Pulmonary artery endothelial cell (primary cell): ENCODE measurements around the gene RFNG. TPM values are rescaled to one million over a fixed set of nuclear protein-coding genes. Genes with fewer than 3 reads are reported as not detected.

Source experiments
- DNase-seq: peaks from one replicate; pipeline ENCODE4 v3.0.0-alpha.2; 2011; ENCODE audit warnings: low read depth, low spot score
- total RNA-seq: library from RNA; depleted of rRNA; stranded (reverse); fragments of >200 nt; gene quantifications from 2 replicates; pipeline ENCODE4 v1.2.3, GENCODE V29; 2014

Gene RFNG
- total RNA-seq, 1 donor from 2014 or later, result 29.9 TPM

DNA sequence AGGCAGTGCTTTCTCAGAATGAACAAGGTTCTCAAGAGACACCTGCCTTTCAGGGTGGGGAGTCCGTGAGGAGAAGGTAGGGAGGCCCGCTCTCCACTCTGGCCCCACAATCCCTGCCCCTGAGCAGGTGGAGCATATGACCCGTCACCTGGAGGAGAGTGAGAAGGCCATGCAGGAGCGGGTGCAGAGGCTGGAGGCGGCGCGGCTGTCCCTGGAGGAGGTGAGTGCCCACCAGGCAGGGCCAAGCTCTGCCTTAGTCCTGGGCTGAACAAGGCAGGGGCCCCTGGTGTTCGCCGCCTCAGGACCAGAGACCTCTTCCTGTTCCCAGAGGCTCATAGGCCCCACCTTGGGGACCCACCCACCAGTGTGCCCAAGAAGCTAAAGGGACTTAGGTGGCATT lies 22.6 kb downstream of the RFNG start:
- no peak for DNase-seq

DNA sequence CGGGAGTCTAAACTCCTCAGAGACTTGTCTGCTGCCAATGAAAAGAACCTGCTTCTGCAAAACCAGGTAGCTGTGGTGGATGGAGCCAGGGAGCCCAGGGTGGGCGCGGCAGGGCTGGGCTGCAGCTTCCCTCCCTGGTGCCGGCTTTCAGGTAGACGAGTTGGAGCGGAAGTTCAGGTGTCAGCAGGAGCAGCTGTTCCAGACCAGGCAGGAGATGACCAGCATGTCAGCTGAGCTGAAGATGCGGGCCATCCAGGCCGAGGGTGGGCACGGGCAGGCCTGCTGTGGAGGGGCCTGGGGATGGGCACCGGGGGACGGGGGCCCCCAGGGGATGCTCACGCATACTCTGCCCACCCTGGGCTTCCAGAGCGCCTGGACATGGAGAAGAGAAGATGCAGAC lies 23.4 kb downstream of the RFNG start:
- DNase-seq, result no peak

DNA sequence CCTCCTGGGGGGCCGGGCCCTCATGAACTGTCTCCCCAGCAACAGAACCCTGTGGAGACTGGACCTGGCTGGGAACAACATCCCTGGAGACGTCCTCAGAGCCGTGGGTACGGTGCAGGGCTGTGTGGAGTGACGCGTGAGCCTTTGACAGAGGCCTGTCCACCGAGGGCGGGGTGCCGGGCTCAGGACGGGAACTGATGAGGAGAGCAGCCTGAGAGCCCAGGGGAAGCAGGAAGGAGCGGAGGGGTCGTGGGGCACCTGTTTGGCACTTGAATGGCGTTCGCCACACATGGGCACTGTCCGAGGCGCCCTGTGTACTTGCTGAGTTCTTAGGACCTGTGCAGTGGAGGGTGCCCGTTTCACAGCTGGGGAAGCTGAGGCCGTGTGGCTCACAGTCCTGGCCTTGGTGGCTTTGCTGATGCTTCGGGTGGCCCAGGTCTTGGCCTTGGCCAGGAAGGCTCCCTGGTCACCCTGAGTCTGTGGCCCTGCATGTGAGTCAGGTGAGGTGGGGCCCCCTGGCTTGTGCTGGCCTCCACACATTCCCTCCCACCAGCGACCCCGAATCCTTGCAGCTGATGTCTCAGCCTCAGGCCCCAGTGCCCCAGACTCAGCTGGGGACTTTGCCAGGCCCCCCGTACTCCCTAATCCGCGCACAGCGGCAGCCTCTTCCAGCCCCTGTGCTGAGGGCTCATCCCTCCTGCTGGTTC lies 26.1 kb downstream of the RFNG start:
- DNase-seq, result no peak

DNA sequence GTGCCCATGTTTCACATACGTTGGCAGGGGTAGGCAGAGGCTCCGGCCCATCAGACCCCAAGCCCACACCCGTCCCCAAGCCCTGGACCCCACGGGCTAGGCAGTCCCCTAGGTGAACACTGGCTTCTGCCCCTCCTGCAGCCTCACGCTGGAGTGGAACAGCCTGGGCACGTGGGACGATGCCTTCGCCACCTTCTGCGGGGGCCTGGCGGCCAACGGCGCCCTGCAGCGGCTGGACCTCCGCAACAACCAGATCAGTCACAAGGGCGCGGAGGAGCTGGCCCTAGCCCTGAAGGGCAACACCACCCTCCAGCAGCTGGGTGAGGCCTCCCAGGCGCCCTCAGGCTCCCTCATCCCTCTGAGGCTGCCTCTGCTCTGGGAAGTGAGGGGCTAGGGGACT lies 26.8 kb downstream of the RFNG start:
- no peak for DNase-seq

DNA sequence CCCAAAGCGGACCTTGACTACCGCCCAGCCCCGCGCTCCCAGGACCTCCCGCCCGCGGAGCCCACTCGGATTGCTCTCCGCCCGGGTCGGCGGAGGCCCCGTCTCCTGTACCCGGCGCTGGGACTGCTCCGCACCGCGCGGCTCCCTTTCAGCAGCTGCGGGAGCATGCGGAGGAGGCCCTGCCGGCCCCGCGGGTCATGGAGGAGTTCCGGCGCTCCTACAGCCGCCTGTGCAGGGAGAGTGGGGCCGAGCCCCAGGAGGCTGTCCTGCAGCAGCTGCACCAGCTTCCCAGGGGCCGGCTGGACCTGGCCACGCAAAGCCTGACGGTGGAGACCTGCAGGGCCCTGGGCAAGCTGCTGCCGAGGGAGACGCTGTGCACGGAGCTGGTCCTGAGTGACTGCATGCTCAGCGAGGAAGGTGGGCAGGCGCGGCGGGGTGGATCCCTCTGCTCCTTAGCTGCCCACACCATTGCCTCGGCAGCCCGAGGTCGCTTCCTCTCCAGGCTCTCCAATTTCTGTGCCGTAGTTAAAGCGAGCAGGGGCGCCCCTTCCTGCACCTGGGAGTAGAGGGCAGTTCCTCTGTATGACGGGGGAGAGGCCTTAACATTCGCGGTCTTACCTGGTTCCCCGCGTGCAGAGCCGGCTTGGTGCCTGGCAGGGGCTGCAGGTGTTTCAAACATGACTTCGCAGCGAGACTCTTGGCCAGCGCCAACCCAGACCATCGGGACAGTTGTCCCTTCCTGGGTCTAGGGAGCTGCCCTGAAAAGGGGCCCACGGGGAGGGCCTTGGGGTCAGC lies 28.0 kb downstream of the RFNG start:
- DNase-seq, result no peak

DNA sequence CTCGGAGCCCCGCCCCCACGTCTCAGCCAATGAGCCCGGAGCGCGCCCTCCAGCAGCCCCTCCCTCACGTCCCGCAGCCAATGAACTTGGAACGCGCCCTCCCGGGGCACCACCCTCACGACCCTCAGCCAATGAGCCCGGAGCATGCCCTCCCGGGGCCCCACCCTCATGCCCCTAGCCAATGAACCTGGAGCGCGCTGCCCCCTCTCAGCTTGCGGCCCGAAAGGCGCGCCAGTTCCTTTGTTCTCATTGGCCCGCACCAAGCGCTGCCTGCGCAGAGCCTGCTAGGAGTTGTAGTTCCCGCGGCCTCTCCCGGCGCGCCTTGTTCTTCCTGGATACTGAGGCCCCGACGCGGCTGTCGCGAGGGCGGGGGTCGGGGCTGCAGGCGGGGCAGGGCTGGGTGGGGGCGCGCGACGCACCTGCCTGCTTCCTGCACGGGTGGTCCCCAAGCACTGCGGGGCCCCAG lies 28.6 kb downstream of the RFNG start, which contains the start of gene LRRC45:
LRRC45 (plus strand) TSS at position 325 of the 466 bp plus-strand sequence. CDS start 339 bp downstream, outside the sequence.
- peak; percentile 98 for DNase-seq

DNA sequence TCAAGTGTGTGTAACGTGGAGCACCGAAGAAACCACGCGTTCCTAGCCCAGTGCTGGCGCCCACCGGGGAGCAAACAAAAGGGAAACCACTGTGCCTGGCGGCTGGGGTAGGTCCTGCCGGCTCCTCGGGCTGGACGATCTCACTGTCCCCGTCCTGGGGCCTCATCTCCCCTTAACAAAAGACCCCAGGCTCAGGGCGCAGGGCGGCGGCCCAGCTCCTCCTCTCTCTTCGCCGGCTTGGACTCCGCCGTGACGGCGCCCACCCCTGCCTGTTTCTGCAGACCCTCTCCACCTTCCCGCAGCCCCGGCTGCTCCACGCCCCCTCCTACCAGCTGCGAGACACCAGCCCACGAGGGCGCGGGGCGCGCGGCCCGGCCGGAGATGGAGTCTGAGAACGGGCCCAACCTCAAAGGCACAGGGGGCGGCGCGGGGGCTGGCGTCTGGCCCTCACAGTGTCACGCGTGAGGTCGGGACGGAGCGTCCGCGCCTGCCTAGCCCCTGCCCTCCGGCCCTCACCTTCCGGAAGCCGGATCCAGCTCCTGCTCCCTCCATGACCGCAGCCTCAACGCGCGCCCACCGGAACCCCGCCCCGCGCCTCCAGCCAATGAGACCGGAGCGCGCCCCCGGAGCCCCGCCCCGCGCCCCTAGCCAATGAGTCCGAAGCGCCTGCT lies 29.2 kb downstream of the RFNG start, which contains the start of gene CENPX:
CENPX (minus strand) TSS at position 569 of the 671 bp plus-strand sequence; CDS start at position 552, 17 bp downstream.
- no peak for DNase-seq

DNA sequence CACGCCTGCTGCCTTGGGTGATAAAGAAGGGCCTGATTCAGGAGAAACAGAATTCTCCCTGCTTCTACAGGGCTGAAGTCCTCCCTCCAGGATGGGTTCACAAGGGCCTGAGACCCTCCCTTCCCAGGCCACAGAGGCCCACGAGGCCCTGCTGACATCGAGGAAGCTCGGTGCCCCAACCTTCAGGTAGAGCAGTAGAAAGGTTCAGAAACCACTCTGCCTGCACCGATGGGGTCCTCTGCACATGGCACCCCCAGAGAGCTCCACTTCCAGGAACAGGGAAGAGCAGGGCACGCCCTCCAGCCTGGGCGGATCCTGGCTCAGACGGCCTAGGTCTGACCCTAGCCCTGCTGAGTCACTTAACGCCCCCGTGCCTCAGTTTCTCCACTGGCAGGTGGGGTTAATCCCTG lies 29.7 kb downstream of the RFNG start:
- DNase-seq, result no peak

DNA sequence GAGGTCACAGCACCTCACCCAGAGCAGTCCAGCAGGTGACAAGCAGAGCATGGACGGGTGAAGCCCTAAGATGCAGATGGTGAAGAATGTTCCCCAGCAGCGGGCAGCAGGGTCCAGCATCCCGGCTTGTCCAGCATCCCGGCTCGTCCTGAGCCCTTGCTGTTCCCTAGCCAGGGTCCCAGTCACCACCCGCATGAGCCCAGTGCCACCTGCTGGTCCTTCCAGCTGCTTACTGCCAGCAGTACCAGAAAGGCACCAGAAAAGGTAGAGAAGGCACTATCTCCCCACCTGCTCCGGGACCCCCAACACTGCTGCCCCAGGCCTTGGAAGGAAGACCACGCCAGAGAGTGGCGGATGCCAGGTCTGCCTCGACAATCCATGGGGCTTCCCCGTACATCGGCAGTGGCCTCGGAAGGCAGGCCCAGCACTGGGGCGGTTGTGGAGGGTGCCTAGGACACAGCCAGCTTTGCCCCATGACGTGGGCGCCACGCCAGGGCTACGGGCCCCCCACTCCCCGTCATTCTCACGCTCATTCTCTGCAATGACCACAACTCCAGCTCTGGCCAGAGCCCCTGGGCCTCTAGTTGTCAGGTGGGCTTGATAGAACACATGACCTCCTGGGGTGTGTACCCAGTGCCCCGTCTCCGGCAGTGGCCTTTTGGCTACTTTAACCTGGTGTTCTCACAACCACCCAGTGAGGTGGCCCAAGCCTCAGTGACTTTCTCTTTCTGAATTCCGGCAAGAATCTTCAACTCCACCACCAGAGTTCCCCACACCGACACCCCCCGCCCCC lies 30.3 kb downstream of the RFNG start:
- DNase-seq, result no peak

DNA sequence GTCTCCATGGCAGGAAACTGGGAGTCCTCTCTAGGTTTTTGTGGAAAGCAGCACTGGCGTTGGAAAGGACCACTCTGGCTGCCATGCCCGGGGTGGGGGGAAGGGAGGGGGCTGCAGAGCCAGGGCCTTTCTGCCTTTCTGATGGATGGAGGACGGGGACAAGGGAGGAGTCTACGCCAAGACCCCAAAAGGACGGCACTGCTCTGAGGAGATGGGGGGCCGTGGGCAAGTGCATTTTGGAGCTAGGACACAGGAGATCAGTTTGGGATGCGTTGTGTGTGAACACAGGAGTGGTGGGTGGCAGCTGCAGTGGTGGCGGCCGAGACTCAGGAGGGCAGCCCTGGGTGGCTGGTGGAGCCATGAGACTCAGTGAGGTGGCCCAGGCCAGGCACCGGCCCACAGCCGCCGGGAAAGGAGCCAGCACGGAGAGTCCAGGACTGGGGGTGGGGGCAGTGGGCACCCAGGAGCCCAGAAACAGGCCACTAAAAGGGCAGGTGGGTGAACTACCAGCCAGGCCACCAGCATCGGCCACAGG lies 31.0 kb downstream of the RFNG start:
- no peak for DNase-seq

DNA sequence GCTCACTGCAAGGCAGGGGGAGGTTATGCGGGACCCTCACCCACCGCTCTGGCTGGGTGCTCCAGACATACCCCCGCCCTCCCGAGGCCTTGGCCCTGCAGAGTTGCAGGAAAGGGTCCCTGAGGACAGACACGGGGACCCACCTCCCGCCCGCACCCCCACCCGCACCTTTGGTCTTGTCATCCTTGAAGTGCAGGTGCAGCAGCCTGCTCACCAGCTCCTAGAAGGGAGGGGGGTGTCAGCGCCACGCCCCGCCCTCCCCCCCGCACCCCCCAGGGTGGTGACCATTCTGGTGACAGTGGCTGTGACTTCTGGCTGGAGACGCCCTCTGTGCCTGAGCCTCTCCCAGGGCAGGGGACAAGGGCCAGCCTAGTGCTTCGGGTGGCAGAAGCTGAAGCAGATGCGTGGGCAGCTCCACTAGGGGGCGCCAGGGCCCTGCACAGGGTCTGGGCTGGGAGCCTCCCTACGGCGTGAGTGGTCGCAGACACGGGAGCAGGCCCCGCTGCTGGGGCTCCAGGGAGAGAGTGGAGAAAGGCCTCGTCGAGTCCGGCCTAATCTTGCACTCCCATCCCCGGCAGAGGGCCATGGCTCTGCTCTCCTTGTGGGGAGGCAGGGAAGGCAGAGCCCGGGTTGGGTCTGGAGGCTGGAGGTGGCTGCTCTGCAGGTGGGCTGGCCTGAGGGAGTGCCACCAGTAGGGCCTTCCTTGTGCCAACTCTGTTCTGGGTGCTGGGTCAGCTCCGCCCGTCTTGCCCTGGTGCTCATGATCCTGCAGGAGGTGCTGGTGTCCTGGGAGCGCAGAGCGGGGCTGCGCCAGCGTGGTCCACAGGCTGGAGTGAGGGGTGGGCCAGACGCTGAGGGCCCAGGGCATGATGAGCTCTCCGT lies 31.7 kb downstream of the RFNG start:
- DNase-seq, result no peak

DNA sequence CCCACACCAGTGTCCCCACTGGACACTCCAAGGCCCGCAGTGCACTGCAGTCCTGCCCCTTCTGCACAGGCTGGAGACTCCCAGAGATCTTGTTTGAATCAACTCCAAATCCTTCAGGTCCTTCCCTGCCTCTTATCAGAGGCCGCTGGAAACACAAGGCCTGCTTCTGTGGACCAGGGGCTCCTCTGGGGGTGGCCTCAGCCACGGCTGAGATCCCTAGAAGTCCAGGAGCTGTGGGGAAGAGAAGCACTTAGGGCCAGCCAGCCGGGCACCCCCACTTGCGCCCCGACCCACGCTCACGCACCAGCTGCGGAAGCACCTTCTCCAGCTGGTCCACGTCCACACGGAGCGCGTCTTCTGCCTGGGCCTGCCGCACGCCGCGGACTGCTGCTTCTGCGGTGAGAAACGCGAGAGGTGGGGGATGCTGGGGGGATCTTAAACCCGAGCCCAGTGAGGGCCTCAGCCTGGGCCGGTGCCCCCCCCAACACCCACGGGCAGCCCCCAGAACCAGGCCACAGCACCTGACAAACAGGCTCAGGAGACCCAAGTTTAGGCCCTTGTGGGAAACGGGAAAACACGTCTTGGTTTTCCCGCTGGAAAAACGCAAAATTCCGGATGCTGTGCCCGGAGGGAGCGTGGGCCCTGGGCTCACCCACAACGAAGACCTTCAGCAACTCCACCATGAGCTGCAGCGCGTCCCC lies 32.5 kb downstream of the RFNG start:
- DNase-seq, result no peak

DNA sequence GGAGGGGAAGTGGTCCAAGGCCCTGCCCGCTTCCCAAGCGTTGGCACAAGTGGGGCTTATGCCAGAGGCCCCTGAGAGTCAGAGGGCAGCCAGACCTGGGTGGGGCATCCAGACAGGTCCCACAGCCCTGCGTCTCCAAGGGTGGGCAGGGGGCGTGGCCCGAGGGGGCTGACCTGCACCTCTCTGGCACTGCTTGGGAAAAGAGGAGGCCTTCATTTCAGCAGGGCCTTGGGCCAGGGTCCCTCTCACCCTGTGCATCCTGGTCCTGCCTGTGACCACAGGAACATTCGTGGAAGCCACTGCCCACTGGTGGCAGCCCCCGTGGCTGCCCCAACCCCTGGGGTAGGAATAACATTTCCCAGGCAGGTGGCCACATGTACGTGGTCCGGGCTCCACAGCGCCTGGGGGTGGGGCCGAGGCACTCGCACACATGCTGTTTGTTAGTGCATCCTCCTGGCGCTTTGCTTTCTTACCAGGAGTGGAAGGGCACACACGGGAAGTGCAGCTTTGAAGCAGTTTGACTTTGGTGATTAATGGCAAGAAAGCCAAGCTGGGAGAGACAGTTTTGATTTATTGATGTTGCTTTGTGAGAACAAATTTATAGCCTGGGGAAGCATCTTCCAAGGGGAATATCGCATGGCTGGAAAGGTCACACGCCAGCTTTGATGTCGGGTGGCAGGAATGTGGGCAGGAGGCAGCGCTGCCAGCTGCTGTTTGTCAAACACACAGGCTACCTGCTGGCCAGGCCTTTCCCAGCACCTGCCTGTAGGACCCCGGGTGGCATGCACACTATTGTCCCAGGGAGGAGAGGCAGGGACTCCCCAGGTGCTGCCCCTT lies 33.2 kb downstream of the RFNG start:
- no peak for DNase-seq

DNA sequence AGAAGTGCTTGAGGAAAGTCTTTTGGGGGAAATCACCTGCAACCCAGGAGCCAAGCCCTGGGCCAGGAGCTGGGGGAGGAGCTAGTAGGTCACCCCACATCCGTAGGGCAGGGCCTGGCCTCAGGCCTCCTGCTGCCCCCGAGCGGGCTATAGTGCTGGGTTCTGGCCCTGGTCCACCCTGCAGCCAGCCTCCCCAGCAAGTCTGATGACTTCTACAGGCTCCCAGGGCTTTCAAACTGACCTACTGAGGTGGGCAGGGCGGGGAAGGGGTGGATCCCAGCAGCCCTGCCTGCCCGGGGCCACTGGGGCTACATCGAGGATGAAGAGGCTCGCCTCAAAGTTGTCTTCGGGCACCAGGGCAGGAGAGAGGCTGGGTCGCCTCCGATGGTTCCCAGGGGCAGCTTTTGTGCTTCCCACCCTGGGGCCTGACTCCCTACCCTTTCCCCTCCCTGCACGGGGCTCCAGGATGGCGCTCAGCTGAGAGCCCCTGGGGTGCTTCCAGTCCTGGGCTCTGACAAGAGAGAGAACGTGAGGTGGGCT lies 33.9 kb downstream of the RFNG start:
- no peak for DNase-seq

DNA sequence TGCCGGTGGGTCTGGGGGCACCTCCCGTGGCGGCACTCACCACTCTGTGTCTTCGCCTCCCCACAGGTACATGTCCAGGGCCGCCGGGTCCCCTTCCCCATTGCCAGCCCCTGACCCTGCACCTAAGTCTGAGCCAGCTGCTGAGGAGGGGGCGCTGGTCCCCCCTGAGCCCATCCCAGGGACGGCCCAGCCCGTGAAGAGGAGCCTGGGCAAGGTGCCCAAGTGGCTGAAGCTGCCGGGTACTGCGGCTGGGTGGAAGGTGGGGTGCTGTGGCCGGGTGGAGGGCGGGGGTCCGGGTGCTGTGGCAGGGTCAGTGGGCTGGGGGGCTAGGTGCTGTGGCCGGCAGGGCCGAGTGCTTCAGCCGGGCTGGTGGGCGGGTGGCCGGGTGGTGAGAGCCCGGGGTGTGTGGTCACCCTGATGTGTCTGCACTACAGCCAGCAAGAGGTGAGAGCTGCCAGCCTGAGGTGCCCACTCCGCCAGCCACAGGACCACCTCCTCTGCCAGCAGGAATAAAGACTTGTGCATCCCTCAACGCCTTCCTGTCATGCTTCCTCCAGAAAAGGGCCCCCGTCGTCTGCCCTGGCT lies 34.6 kb downstream of the RFNG start:
- DNase-seq, result no peak

DNA sequence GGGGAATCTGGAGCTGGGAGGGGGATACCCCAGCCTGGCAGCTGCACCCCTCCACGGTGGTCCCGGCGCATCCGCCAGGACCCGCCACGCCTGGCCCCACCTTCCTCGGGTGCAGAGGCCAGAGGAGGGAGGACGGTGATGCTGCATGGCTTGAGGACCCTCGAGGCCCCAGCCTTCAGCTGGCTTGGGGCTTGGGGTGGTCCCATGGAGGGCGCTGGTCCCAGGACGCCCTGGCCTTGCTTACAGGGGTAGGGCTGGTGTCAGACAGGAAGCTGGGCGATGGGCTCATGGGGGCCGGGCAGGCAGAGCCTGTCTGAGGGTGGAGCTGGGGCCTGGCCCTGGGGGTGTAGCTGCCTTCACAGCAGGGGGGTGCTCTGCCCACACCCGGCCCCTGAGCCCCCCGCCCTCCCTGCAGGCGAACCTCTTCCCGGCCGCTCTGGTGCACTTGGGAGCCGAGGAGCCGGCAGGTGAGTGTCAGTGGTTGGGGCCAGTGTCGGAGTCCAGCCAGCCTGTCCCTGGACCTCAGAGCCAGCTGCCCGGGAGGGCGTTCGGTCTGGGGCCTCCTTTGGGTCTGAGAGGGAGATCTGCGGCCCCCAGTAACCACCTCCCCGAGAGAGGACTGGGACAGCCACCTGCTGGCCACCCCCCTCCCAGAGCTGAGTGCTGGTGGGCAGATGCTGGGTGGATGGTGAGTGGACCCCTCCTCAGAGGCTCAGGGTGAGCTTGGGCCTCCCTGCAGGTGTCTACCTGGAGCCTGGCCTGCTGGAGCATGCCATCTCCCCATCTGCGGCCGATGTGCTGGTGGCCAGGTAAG lies 35.3 kb downstream of the RFNG start:
- DNase-seq, result no peak
